Measurements from ENCODE around the gene C6orf132.

C6orf132 gene

DNA sequence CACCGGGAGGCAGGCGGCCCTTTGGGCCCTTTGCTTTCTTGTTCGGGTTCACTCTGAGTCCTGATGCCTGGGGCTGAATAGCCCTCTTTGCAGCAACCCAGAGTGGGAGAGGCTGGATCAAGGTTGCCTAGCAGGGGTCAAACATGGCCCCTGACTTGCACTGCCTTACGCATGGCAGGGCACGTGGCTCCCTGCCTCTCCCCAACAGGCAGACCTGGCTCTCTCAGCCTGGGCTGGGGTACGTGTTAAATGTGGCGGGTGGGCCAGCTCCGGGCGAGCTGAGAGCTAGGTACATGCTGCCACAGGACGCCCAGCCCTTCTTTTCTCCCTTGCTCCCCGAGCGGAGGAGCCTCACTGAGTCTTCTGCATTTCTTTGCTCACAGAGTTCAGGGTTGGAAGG, 7.3 kb downstream of the C6orf132 start:
- no peak for DNase-seq

DNA sequence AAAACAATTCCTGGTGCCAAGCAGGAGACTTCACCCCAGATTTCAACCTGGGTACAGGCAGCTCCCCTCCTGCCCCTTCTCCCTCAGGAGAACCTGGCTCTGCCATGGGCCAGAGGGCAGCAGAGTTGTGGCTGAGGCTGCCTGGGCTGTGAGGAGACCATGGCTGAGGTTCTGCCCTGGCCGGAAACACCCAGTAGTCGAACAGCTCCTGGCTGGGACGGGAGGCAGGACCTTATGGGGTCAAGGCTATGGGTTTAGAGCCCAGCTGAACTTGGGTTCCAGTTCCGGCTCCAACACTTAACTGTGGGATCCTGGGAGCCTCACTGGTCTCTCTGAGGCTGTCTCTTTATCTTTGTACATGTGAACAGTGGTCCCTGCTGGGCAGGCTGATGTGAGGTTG, 8.5 kb downstream of the C6orf132 start:
- no peak for DNase-seq

DNA sequence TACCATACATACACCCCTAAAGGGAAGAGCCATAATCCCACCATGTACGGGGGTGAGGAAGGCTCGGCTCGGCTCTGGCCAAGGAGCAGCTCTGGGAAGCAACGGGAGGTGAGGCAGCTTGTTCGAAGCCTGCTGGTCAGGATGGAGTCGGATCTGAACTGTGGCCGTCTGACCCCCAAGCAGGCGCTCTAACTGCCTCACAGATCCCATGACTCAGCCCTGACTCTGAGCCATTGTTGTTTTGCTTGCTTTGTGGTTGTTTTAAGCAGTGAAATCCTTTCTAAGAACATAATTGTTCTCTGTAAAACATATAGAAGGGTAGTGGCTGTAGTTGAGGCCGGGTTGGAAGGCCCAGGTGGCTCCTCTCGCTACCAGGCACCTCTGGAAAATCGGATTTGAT, 10.9 kb downstream of the C6orf132 start:
- no peak for DNase-seq

DNA sequence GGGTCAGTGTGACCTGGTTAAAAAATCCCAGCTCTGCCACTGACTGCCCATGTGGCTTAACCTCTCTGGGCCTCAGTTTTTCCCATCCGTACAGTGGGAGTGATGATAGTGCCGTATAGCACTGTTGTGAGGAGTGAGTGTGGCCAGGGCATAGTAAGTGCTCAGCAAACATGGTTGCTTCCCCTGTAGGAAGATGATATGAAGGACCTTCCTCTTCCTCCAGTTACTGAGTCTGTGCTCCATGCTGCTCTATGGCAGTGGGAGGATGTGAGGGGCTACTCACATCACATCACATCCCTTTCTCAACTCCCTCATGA, 13.1 kb downstream of the C6orf132 start:
- DNase-seq = no peak

DNA sequence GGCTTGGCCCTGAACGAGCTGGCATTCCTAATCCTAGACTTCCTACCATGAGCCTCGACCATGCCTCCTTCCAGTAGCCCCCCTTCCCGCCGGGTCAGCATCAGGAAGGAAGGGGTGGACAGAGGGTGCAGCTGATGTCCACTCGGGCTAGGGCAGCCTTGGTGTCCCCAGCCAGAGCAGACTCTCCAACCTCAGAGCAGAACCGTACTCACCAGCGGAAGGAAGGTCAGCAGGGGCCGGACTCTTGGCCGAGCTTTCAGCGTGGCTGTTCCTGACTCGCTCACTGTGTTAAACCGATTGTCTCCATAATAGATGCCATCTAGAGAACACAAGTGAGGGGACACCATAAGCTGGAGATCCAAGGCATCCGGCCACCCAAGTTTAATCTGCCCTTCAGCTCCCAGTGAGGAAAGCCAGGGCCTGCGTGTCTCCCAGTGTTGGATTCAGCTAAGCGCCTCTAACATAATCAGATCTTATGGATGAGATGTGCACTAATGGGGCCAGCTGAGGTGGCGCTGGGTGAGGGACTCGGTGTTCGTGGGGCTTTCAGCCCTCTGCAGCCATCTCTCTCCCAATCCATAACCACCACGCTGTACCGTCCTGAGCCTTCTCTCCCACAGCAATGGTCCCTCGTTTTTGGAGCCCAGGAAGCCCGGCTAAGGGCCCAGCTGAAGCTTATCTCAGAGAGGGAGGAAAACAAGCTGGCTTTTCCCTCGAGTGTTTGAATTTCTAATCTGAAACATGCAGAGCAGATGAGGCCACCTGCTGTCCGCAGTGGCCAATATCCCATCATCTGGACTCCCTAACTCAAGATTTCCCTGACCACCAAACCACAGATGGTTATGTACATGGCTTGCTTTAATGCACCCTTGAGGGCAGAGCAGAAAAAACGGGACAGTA, 13.7 kb downstream of the C6orf132 start:
- no peak for DNase-seq

DNA sequence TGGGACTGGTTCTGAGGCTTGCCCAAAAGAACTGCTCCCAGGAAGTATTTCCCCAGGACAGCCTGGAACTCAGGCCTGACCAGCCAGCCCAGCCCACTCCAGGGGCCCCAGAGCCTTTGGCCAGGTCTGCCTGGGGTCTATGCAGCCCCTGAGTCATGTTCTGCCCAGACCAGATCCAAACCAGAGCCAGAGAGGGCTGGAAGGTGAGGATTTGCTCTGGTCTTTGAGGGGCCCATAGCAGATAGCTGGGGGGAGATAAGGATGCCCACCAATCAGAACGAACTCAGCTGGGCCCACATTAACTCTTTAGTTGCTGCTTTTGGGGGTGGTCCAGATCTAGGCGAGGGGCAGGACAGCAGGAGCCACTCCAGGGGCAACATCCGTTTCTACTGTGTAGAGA, 16.8 kb downstream of the C6orf132 start:
- no peak for DNase-seq

DNA sequence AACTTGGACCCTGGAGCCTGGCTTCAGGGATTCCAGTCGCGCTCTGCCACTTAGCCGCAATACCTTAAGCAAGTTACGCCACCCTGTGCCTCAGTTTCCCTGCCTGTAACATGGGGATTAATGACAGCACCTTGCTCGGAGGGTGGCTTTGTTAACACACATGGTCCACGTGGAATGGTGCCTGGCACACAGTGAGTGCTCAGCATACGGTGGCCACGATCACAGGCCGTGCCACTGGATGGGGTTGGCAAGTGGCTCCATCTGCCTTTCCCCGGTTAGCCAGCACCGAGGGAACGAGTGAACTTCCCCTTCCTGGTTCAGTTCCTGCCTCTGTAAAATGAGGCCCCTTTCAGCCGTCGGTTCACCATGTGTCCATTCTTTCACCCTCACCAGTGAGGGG, 17.2 kb downstream of the C6orf132 start:
- no peak for DNase-seq

DNA sequence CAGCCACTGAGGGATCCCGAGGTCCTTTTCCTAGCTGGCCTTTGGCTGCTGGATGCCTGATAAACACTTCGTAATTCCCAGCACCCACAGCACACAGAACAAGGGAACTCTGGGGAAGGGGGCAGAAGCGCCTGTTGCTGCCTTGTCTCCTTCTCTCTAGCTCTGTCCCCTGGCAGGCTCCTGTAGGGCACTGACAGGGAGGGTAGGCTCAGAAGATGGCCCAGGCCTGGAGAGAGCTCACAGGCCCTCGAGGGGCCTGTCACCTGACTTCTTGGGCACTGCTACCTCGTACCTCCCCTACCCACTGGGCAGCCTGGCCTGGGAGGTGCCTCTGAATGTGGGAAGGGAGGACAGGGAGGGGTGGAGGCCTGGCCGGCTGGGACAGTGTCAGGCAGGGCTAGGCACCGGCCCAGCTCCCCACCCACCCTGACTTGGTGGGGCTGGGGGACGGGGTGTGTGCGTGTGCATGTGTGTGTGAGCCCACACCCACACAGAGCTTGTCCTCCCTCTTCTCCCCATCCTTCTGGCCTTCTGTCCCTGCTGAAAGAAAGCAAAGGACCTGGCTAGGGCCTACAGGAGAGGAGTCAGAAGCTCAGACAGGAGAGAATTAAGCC, 18.1 kb downstream of the C6orf132 start:
- DNase-seq = no peak

DNA sequence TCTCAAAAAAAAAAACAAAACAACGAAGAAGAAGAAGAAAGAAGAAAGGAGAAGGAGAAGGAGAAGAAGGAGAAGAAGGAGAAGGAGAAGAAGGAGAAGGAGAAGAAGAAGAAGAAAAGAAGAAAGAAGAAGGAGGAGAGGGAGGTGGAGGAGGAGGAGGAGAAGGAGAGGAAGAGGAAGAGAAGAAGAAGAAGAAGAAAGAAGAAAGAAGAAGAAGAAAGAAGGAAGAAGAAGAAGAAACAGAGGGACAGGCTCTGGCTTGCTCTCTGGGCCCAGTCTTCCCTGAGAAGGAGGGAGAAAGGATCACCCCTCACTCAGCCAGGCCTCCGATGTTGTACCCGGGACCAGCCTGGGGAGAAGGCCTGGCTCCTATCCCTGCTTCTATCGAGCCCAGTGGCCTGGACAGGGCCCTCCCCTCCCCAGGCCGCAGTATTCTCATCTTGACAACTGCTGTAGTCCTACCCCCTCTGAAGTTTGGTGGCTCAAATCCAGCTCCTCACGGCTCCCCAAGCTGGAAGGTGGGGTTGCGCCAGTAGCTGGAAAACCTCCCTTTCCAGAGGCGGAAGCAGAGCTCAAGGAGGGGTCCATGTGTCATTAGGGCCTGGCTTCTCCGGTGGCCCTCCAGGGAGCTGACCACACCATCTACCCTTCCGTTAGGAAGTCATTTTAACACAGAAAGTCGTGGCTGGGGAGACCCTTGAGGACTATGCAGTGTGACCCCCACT, 18.9 kb downstream of the C6orf132 start:
- no peak for DNase-seq

DNA sequence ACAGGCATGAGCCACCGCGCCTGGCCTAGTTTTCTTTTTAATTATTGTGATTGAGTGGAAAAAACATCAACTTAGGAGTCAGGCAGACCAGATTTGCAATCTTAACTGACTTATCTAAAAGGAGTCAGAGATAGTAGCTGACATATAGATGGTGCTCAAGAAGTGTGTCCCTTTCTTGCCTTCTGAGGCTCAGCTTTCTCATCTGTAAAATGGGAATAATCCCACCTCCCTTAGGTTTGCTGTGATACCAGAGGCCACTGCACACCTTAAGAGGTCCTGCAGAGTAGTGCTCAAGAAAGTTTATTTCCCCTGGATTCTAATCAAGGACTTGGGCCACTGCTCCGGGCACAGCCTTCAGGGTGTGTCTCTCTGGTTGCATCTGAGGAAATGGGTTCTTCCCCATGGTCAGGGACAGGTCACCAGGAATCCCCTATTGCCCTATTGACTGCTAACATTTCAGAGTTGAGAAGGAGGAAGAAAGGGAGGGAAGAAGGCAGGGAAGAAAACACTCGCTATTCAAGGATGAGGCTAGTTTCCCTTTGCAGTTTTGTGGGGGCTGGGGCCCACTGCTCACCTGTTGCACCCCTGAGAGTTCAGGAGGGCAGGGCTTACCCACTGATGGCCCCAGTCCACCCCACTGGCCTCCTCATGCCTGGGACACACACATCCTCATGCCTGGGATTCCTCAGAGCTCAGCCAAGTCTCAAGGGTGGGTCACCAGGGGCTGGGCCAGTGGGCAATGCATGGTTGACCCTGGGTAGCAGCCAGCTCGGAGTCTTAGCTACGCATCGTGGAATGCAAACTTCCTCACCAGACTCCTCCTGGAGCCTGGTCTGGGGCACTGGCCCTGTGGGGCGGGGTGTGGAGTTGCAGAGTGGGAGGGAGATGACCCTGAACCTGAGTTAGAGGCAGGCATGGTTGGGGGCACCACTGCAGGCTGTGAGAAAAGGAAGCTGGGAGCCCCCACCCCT, 21.2 kb downstream of the C6orf132 start:
- DNase-seq = no peak

DNA sequence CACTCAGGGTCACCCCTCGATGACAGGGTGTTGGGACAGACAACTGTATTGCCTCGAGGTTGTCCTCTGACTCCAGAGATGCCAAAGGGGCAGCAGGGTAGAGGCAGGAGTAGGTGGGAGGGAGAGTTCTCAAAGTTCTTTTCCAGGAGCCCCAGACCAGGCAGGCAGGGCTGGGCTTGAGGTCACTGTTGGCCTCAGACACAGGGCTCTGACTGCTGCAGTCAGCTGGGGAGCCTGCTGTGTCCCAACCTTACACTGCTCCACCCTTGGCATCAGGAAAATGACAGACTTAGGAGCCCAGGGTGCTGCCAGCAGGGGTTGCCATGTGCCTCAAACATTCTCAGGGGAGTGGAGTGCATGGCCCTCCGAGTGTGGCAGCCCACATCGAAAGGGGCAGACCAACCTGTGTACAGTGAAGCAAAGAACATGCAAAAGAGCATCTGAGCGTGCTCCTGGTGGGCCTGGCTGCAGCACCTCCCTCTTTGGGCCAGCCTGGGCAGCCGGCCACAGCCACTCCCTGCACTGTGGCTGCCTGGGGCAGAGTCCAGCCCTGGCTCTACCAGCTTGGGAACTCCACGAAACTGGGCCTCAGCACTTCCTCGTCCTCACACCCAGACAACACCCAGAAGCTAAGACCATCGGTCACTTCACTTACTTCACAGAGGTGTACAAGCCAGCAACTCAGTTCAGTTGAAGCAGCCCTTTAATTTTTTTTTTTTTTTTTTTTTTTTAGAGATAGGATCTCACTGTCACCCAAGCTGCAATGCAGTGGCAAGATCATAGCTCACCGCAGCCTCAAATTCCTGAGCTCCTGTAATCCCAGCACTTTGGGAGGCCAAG, 24.0 kb downstream of the C6orf132 start:
- no peak for DNase-seq

DNA sequence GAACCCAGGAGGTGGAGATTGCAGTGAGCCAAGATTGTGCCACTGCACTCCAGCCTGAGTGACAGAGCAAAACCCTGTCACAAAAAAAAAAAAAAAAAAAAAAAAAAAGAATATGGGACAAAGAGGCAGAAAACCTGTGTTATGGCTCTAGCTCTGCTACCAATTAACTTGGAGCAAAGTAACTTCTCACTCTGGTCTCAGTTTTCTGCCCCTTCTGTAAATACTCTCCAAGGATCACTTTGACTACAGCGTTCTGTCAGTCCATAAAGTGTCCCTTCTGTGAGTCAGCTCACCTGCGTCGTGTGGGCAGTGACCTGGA, 24.6 kb downstream of the C6orf132 start:
- DNase-seq = no peak

DNA sequence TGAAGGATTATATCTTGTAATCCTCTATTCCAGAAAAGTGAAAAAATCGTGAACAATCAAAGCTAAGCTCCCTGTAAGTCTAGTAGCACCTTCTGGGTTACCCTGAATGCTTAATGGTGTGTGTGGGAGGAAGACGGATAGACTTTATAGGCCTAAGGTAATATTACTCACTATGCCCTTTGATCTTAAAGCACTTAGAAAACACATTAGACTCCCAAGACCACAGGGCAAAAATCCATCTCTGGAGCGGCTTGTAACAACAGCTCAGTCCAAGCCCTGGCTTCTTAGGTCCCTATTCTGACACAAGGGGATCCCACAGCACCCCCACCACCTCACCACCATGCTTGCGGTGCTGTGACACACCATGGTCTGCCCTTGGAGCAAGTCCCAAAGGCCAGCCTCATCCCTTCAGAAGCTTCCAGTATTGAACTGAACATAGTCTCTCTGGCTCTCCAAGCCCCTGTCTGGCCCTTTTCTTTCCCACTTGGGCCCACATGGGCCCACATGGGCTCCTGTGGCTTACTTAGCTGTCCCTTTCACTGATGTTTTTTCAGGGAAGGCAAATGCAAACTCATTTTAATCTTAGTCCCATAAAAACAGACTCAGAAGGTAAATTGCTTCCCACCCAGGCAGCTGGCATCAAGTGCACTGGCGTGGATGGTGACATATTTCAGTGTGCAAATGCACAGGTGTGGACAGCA, 28.3 kb downstream of the C6orf132 start:
- DNase-seq = no peak

DNA sequence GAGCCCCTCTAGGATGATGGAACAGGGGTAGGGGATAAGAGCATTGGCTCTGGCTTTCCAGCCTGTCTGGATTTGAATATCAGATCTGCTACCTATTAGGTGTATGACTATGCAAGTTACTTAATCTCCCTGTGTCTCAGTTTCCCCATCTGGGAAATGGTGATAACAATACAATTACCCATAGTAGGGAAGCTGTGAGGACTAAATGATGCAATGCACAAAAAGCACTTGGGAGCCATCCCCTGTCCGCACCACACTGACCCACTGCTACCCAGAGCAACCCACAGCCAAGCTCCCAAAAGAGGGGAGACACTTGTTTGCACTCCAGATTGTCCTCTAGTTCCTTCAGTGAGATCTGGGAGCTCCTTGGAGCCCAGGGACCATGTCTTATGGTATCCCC, 30.1 kb downstream of the C6orf132 start:
- DNase-seq = no peak

DNA sequence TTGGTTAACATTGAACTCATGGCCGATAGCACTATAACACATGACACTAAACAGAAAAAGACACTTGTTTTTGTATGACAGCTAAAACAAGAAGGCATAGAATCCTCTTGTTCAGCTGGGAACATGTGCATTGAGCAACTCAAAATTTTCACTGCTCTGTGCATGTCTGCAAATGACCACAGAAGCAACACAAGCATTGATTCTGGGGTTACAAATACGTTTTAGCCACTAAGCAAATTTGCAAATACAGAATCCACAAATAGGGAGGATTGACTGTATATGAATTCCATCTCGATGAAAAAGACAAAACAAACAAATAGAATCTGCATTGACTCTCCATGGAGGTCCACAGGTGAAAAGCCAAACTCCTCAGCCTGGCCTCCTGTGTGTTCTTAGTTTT, 31.7 kb downstream of the C6orf132 start:
- no peak for DNase-seq

DNA sequence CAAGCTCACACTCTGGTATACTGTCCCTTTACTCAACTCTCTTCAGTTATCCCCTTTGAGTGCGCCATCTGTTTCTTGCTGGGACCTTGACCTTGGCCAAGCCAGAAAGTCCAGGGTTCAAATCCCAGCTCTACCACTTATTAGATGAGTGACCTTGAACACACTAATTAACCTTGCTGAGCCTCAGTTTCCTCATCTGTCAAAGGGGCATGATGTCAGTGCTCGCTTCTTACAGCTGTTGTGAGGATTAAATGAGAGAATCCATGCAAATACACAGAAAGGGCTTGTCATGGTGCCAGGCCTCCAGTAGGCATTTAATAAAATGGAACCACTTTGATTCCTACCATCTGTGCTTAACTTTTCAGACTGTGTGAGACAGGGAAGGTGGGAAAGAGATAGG, 34.3 kb downstream of the C6orf132 start:
- no peak for DNase-seq

DNA sequence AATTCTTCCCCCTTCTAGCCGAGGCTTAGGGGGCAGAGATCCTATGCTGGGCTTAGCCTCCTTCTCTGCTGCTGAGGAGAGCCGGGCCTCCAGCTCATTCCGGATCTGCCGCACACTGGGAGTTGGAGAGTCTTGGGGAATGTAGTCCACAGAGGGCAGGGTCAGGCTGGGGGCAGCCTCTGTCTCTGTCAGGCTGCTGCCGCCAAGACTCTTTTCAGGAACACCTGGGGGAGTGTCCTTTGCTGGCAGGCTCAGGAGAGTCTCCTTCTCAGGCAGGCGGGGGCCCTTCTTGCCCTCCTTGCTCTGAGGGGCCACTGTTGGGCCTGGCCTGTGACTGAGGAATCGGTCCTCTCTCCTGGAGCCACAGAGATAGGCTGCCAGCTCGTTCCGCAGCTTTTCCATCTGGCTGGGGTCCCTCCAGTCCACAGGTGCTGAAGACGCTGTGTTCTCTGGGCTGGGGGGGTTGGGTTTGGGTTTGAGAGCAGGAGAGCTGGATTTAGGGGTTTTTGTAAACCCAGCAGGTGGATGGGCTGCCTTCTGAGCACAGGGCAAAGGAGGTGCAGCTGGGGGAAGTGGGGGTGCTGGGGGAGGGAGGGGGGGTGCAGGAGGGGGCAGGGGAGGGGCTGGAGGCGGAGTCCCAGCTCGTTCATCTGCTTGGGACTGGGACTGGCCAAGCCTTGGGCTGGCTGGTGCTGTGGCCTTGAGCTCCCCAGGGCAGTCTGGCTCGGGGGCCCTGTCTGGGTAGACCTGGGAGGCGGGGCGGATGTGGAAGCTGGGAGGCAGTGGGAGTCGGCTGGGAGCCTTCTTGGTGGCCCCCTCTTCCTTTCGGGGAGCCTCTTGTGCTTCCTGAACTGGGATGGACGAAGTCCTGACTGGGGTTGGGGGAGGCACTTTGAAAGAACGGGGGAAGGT, 36.1 kb downstream of the C6orf132 start:
- no peak for DNase-seq

DNA sequence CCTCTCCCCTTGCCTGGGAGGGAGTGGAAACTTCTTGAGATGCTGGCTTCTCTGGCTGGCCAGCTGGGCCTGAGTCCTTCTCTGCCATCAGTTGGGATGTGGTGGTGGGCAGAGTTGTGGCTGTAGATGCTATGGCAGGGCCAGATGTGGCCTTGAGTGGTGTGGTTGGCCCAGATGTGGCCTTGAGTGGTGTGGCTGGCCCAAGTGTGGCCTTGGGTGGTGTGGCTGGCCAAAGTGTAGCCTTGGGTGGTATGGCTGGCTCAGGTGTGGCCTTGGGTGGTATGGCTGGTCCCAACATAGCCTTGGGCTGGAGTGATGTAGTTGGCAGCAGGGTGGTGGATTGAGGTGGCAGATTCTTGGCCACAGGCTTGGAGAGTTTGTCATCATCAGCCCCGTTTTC, 36.7 kb downstream of the C6orf132 start:
- no peak for DNase-seq

DNA sequence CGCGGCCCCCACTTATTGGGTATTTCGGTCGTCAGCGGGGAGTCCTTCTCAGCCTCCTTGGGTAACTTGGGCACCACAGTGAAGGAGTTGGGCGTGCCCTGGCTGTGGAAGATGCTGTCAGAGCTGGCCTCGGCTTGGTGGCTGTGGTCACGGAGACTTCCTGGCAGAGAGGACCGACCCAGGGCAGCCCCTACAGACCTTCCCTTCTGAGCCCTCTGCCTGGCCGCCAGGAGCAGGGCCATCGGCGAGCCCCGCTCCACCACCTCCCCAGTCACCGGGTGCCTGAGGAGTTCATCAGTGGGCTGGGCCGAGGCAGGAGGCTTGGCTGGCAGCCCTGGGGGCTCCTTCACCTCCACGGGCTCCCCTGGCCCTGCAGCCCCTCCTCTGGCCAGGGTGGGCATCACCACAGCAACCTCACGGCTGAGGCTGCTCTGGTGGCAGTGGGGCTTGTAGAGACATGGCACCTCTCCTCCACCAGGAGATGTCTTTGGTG, 37.2 kb downstream of the C6orf132 start:
- DNase-seq = no peak

DNA sequence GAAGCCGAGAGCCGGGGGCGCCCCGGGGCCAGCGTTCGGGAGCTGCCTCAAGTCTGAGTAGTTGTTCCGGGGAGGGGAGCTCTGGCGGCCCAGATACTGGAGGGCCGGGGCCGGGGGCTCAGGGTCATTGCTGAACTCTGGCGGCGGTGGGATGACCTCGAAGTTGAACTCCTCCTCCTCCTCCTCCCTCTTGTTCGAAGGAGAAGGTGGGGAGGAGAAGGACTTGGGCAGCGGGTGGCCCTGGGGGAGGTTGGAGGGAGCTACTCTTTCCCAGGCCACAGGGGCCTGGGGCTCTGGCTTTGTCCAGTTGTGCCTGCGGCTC, 37.7 kb downstream of the C6orf132 start:
- DNase-seq = no peak

Measured in activated CD4-positive, CD25-positive, alpha-beta regulatory T cell treated with anti-CD3 and anti-CD28 coated beads, Interleukin-2, amount 50 U/mL, for 72 hours (primary cell).